H1 (cell line): Measurements from ENCODE around the gene DPM2. TPM values are rescaled to one million over a fixed set of nuclear protein-coding genes. Genes with fewer than 3 reads are reported as not detected.
A peak's percentile ranks its signal among the peaks of the same experiment; 100 is the strongest.

Experiments
- CTCF ChIA-PET: fragments of 300-600 bp; sonication (Branson Sonifier 250); formaldehyde crosslinking; loops from one replicate; lab custom pipeline; 2021; ENCODE audit not compliant: partially characterized antibody; lab: Charles Lee
- POLR2A ChIA-PET: fragments of 300-600 bp; sonication (Branson Sonifier 250); formaldehyde crosslinking; loops from one replicate; lab custom pipeline; 2021; ENCODE audit warnings: inconsistent platforms; ENCODE audit not compliant: partially characterized antibody; lab: Charles Lee
- DNase-seq, 2 experiments: peaks; one replicate each; pipeline versions ENCODE4 v3.0.0 to v3.0.0-alpha.2; 2010 to 2022; ENCODE audit warnings: low spot score in 2 of 2, low read depth in 1 of 2, mixed read lengths in 1 of 2
- FAIRE-seq: peaks from 2 replicates; lab custom pipeline; 2011; peaks lifted over from hg19 to GRCh38; lab: Jason Lieb, UNC
- H2AFZ ChIP-seq: 2 replicates; pipeline ENCODE4 v1.8.1; 2012; ENCODE audit warnings: low read length, inconsistent platforms
- H2AK5ac ChIP-seq: 2 replicates; pipeline ENCODE4 v1.6.1; 2013; ENCODE audit warnings: low read depth, low read length
- H2BK120ac ChIP-seq: replicated peaks from 2 replicates; pipeline ENCODE3; 2013; ENCODE audit warnings: low read depth, low read length, inconsistent platforms
- H2BK12ac ChIP-seq: 2 replicates; pipeline ENCODE4 v1.6.1; 2013; ENCODE audit warnings: low read depth, low read length
- H2BK15ac ChIP-seq: 2 replicates; pipeline ENCODE4 v1.6.1; 2013; ENCODE audit warnings: low read length
- H2BK20ac ChIP-seq: 2 replicates; pipeline ENCODE4 v1.6.1; 2013; ENCODE audit warnings: low read length
- H2BK5ac ChIP-seq: 2 replicates; pipeline ENCODE4 v1.6.1; 2013; ENCODE audit warnings: low read depth, low read length
- H3K14ac ChIP-seq: 2 replicates; pipeline ENCODE4 v1.6.1; 2013; ENCODE audit warnings: inconsistent platforms; ENCODE audit not compliant: insufficient read length
- H3K18ac ChIP-seq: 2 replicates; pipeline ENCODE4 v1.6.1; 2013; ENCODE audit warnings: low read length; ENCODE audit errors: extremely low read depth
- H3K23ac ChIP-seq: 2 replicates; pipeline ENCODE4 v1.6.1; 2013; ENCODE audit warnings: inconsistent platforms; ENCODE audit not compliant: insufficient read length
- H3K23me2 ChIP-seq: 2 replicates; pipeline ENCODE4 v1.6.1; 2013; ENCODE audit warnings: low read depth, low read length
- H3K27ac ChIP-seq: 2 replicates; pipeline ENCODE4 v1.6.1; 2011; ENCODE audit warnings: low read depth, low read length, inconsistent platforms
- H3K27me3 ChIP-seq, 4 experiments: replicated peaks in 1 of 4; 1 replicate in 1 of 4; 2 replicates in 3 of 4; pipeline versions ENCODE4 v1.6.1 to v1.8.1; 2011 to 2013; ENCODE audit warnings: low read length in 3 of 4, mild to moderate bottlenecking in 3 of 4, inconsistent platforms in 2 of 4, mixed read lengths in 2 of 4, moderate library complexity in 1 of 4; ENCODE audit not compliant: control insufficient read depth in 3 of 4, insufficient read depth in 3 of 4; ENCODE audit errors: extremely low read depth in 1 of 4
- H3K36me3 ChIP-seq, 4 experiments: 2 replicates each; pipeline versions ENCODE4 v1.6.1 to v1.8.1; 2011 to 2013; ENCODE audit warnings: mild to moderate bottlenecking in 4 of 4, low read length in 3 of 4, moderate library complexity in 2 of 4, control low read depth in 1 of 4, inconsistent platforms in 1 of 4; ENCODE audit not compliant: insufficient read depth in 4 of 4, control insufficient read depth in 2 of 4
- H3K4ac ChIP-seq: replicated peaks from 2 replicates; pipeline ENCODE3; 2013; ENCODE audit warnings: low read length, low read depth, mixed read lengths, inconsistent platforms; ENCODE audit not compliant: insufficient read length
- H3K4me1 ChIP-seq, 4 experiments: replicated peaks in 1 of 4; 1 replicate in 1 of 4; 2 replicates in 3 of 4; pipeline versions ENCODE4 v1.6.1 to v1.8.1; 2011 to 2013; ENCODE audit warnings: low read length in 3 of 4, inconsistent platforms in 2 of 4, mixed read lengths in 1 of 4; ENCODE audit not compliant: insufficient read depth in 4 of 4, control insufficient read depth in 3 of 4
- H3K4me2 ChIP-seq, 2 experiments: 2 replicates each; pipeline versions ENCODE4 v1.6.1 to v1.8.1; 2011 to 2013; ENCODE audit warnings: low read depth in 2 of 2, low read length in 2 of 2, control low read depth in 1 of 2, inconsistent platforms in 1 of 2, mild to moderate bottlenecking in 1 of 2; ENCODE audit not compliant: insufficient read depth in 1 of 2
- H3K4me3 ChIP-seq, 4 experiments: fragments of 200-600, 300-600 bp in 1 of 4; sonication (generic), shearing (Covaris generic), sonication (Bioruptor Twin) in 1 of 4; 2 replicates each; pipeline versions ENCODE4 v1.5.1 to v1.8.1; 2011 to 2016; ENCODE audit warnings: low read length in 4 of 4, low read depth in 3 of 4, control low read depth in 2 of 4, inconsistent platforms in 2 of 4, mild to moderate bottlenecking in 2 of 4, mixed read lengths in 1 of 4, moderate library complexity in 1 of 4; ENCODE audit not compliant: insufficient read depth in 2 of 4; ENCODE audit errors: extremely low read depth in 1 of 4
- H3K56ac ChIP-seq: replicated peaks from 2 replicates; pipeline ENCODE3; 2013; ENCODE audit warnings: low read depth, mild to moderate bottlenecking, mixed read lengths, low read length, inconsistent platforms; ENCODE audit not compliant: insufficient read length
- H3K79me1 ChIP-seq: 2 replicates; pipeline ENCODE4 v1.6.1; 2013; ENCODE audit warnings: low read depth, low read length, control low read depth
- H3K79me2 ChIP-seq, 2 experiments: 2 replicates each; pipeline versions ENCODE4 v1.6.1 to v1.8.1; 2012 to 2013; ENCODE audit warnings: low read length in 2 of 2, mild to moderate bottlenecking in 2 of 2, inconsistent platforms in 1 of 2; ENCODE audit not compliant: insufficient read depth in 2 of 2, control insufficient read depth in 1 of 2
- H3K9ac ChIP-seq, 4 experiments: replicated peaks in 1 of 4; 1 replicate in 1 of 4; 2 replicates in 3 of 4; pipeline versions ENCODE4 v1.6.1 to v1.8.1; 2011 to 2013; ENCODE audit warnings: low read depth in 3 of 4, low read length in 3 of 4, control low read depth in 2 of 4, mild to moderate bottlenecking in 2 of 4, moderate library complexity in 2 of 4, inconsistent platforms in 1 of 4; ENCODE audit errors: extremely low read depth in 1 of 4
- H3K9me3 ChIP-seq, 2 experiments: 2 replicates each; pipeline versions ENCODE4 v1.6.1 to v1.8.1; 2012 to 2013; ENCODE audit warnings: mild to moderate bottlenecking in 2 of 2, moderate library complexity in 2 of 2, control low read depth in 1 of 2, inconsistent platforms in 1 of 2, low read depth in 1 of 2, low read length in 1 of 2, mixed read lengths in 1 of 2; ENCODE audit not compliant: insufficient read depth in 2 of 2
- H4K20me1 ChIP-seq, 2 experiments: replicated peaks in 1 of 2; 2 replicates each; pipeline versions ENCODE3 to v1.8.1; 2011 to 2013; ENCODE audit warnings: inconsistent platforms in 2 of 2, low read length in 2 of 2, mild to moderate bottlenecking in 1 of 2; ENCODE audit not compliant: insufficient read depth in 2 of 2, control insufficient read depth in 1 of 2
- H4K5ac ChIP-seq: 2 replicates; pipeline ENCODE4 v1.6.1; 2013; ENCODE audit warnings: low read length, low read depth, mixed read lengths, inconsistent platforms; ENCODE audit not compliant: insufficient read length
- H4K8ac ChIP-seq: 2 replicates; pipeline ENCODE4 v1.8.0; 2013; ENCODE audit warnings: mild to moderate bottlenecking, moderate library complexity, low read length, inconsistent platforms; ENCODE audit not compliant: insufficient read depth; ENCODE audit errors: extremely low read depth
- H4K91ac ChIP-seq: replicated peaks from 2 replicates; pipeline ENCODE3; 2013; ENCODE audit warnings: low read length, mixed read lengths, inconsistent platforms; ENCODE audit not compliant: insufficient read length
- CTCF ChIP-seq, 3 experiments: IDR thresholded peaks; 1 replicate in 2 of 3; 2 replicates in 1 of 3; pipeline versions ENCODE4 v1.5.1 to v1.6.1; 2011; ENCODE audit warnings: low read length in 3 of 3, mild to moderate bottlenecking in 3 of 3, inconsistent platforms in 2 of 3, low read depth in 1 of 3, moderate library complexity in 1 of 3; ENCODE audit not compliant: insufficient read depth in 1 of 3; ENCODE audit errors: control extremely low read depth in 1 of 3
- JUND ChIP-seq: IDR thresholded peaks from 2 replicates; pipeline ENCODE4 v1.6.1; 2011; ENCODE audit warnings: mild to moderate bottlenecking, improper control_type of control experiment, low read length
- RAD21 ChIP-seq, 2 experiments: IDR thresholded peaks in 1 of 2; conservative IDR thresholded peaks in 1 of 2; 2 replicates each; pipeline ENCODE4 v1.6.1; 2011; ENCODE audit warnings: low read depth in 2 of 2, low read length in 2 of 2, improper control_type of control experiment in 1 of 2, inconsistent platforms in 1 of 2, mild to moderate bottlenecking in 1 of 2, moderate library complexity in 1 of 2
- SIN3A ChIP-seq, 2 experiments: IDR thresholded peaks in 1 of 2; conservative IDR thresholded peaks in 1 of 2; 2 replicates each; pipeline ENCODE4 v1.6.1; 2011 to 2012; ENCODE audit warnings: low read length in 2 of 2, improper control_type of control experiment in 1 of 2, low read depth in 1 of 2, mild to moderate bottlenecking in 1 of 2
- SP1 ChIP-seq: IDR thresholded peaks from 2 replicates; pipeline ENCODE4 v1.6.1; 2011; ENCODE audit warnings: low read depth, low read length
- ZNF274 ChIP-seq: IDR thresholded peaks from 2 replicates; pipeline ENCODE4 v1.7.0; 2012; ENCODE audit warnings: low read length, borderline replicate concordance; ENCODE audit errors: extremely low read depth
- WGBS, 2 experiments: shearing (Covaris generic) in 1 of 2; methylation state at CpG; one replicate each; pipeline versions ENCODE4 v1.1.6 to v1.1.7; 2013 to 2015; ENCODE audit warnings: low lambda C conversion rate in 2 of 2, mixed read lengths in 2 of 2, inconsistent platforms in 1 of 2, low coverage in 1 of 2, missing lambda C conversion rate in 1 of 2; ENCODE audit not compliant: insufficient replicate concordance in 2 of 2, insufficient coverage in 1 of 2, insufficient read length in 1 of 2; ENCODE audit errors: extremely low coverage in 1 of 2, missing lambda C conversion rate in 1 of 2; 5-methylcytosine and 5-hydroxymethylcytosine counted together
- polyA plus RNA-seq, 7 experiments: library from polyadenylated mRNA; depleted of rRNA in 3 of 7; stranded (reverse) in 5 of 7; unstranded in 2 of 7; fragments of >200 nt in 5 of 7; fragments of 200-250 nt in 2 of 7; gene quantifications; 1 replicate in 5 of 7; 2 replicates in 1 of 7; 4 replicates in 1 of 7; pipeline versions ENCODE4 v1.2.1 to v1.2.3, GENCODE V29; 2011 to 2013; ENCODE audit warnings: missing spikeins in 2 of 7, mixed read lengths in 2 of 7
- total RNA-seq: library from RNA; stranded (reverse); fragmentation: NEBNext Ultra II Directional; extraction: Animal tissue kit (Norgen Biotek cat#: 25700); gene quantifications from 2 replicates; pipeline ENCODE4 v1.2.1, GENCODE V29; 2021

DPM2 gene
- total and polyA plus RNA-seq, 2 of the 8 experiments (the other 6 are each of a cell fraction or from before 2014, with no cell fraction given) = 45.4 to 95.4 TPM

DNA sequence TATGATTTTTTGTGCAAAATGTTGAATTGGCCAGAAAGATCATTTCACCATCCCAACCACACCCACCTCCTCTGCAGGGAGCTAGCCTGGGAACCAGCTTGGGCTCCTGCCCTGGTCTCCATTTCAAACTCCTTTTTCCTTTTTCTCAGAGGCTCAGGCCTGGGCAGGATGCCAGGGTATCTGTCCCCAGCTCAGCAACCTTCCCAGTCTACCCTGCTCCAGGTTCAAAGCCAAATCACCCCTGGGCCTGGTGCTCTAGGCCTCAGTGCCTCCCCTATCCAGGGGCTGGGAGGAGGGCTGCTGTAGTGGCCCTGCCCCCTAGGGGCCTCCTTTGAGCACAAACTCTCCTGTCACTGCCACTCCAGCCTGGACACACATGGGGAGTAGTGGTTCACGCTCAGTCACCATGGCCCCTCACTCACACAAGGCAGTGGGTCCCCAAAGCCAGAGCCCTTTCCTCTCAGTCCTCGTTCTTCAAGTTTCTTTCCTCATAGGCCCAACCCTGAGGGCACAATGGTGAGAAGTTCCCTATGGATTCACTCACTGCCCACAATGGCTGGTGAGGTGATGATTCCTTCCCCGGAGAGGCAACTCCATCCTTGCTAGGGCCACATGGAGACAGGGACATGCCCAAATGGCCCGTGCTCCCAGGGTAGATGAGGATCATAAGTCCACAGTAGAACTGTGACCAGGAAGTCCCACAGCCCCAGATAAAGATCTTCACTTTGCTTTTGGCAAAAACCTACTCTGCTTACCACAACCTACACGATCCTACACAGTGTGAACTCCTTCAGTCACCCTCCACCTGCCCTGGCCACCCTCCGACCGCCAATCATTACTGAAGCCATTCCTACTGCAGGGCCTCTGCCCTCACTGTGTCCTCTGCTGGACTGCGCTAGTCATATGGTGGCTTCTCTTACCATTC, 19.2 kb downstream of the DPM2 start:
- H3K27ac ChIP-seq = no peak overlapping the region

More for the DNA sequence above, 19.2 kb downstream of the DPM2 start:
- Histone ChIP-seq H4K20me1 (peaks cover 0 to 3% of the 10 kb centered on the region in 2 experiments), H3K4ac (no peak overlapping the region), H2BK120ac (no peak overlapping the region), H3K79me1 (no peaks in the 10 kb centered on the region), H2AK5ac (peak overlapping the region; percentile 78; the same call in 1 of the 2 replicates), H2BK15ac (no peak overlapping the region), H3K56ac (no peak overlapping the region), H3K4me2 (no peak overlapping the region), H4K8ac (0 out of 2 replicates have a peak overlapping the region, but pooled peaks have one; percentile 48), H3K23ac (no peak overlapping the region), H2BK12ac (peak overlapping the region; percentile 39; the same call in 1 of the 2 replicates), H3K23me2 (peaks cover 5% of the 10 kb centered on the region), H3K9me3 (no peaks in the 10 kb centered on the region), H2AFZ (no peak overlapping the region), H3K14ac (no peak overlapping the region), H2BK5ac (no peak overlapping the region), H3K79me2 (no peaks in the 10 kb centered on the region), H3K36me3 (no peaks in the 10 kb centered on the region), H4K91ac (no peak overlapping the region), H4K5ac (no peak overlapping the region), H3K4me3 (no peak overlapping the region), H3K27me3 (peaks cover 0 to 14% (median 10%) of the 10 kb centered on the region in 4 experiments; a peak in 5 of 7 replicates), H3K4me1 (peaks cover 4 to 8% (median 7%) of the 10 kb centered on the region in 4 experiments), H2BK20ac (no peak overlapping the region), H3K9ac (no peak overlapping the region), H3K18ac (no peak overlapping the region)
- no peak for DNase-seq
- ChIA-PET POLR2A (interaction anchor here (0.6 to 3.7 kb wide), 9 partner anchors 10 to 45 kb away, joined by 3 to 16 read pairs (median 4); partner anchors contain the start of gene ST6GALNAC6), CTCF (interaction anchor here (0.6 to 6.7 kb wide), 18 partner anchors 10 to 1361 kb away, joined by 3 to 114 read pairs (median 4); partner anchors contain the start of genes ST6GALNAC6 and TOR2A)
- WGBS, 2 experiments = 81% methylated on average over 8 of the region's 8 CpGs; no CpG with 5 or more reads in 1 of the 2 experiments
- no peak for FAIRE-seq
- TF ChIP-seq SIN3A (conservative IDR thresholded peaks at IDR 0.05 in 1 of 2, IDR thresholded peaks at IDR 0.05 in 1 of 2; ENCODE audit: low read depth in 1 of 2, low read length in 2 of 2) (peak in 1 of 2 experiments; percentile 50; a peak in 1 of 4 replicates), SP1 (no peak), ZNF274 (no peak), RAD21 (IDR thresholded peaks at IDR 0.05 in 1 of 2, conservative IDR thresholded peaks at IDR 0.05 in 1 of 2; ENCODE audit: low read depth in 2 of 2, low read length in 2 of 2) (peak; percentile 25 to 46; a peak in 3 of 4 replicates), CTCF (IDR thresholded peaks at IDR 0.05; ENCODE audit: control extremely low read depth in 1 of 3, insufficient read depth in 1 of 3, low read depth in 1 of 3, low read length in 3 of 3) (peak; percentile 37 to 56 (median 45); a peak in 3 of 4 replicates), JUND (no peak)
